ENCODE data around the gene EMSY. TPM values are rescaled to one million over a fixed set of nuclear protein-coding genes. Genes with fewer than 3 reads are reported as not detected.
A peak's percentile ranks its signal among the peaks of the same experiment; 100 is the strongest.

EMSY gene
- total RNA-seq, 1 donor from 2014 or later, result 31.1 TPM

GRCh38 chr11:76587820-76588454, 143.1 kb downstream of the EMSY start:
- DNase-seq (no peak), ATAC-seq (ENCODE audit: low read depth) (no peak)
- TF ChIP-seq CTCF (IDR thresholded peaks at IDR 0.05), result no peak
- no peak overlapping the region for H3K4me3 Mint-ChIP-seq
- peaks cover 13% of the 10 kb centered on the region for H3K4me1 Mint-ChIP-seq
- H3K27me3 Mint-ChIP-seq, result no peaks in the 10 kb centered on the region
- no peaks in the 10 kb centered on the region for H3K36me3 Mint-ChIP-seq (ENCODE audit: low read depth)
- POLR2A ChIA-PET, result interaction anchor here (1.0 kb wide), 1 partner anchor 50 kb away, joined by 3 read pairs; no protein-coding TSS in a partner anchor
- H3K9me3 Mint-ChIP-seq, result no peaks in the 10 kb centered on the region
- CTCF ChIA-PET, result interaction anchor here (1.9 kb wide), 1 partner anchor 11 kb away, joined by 9 read pairs; no protein-coding TSS in a partner anchor
- H3K27ac Mint-ChIP-seq, result peak overlapping the region; percentile 70
- intact Hi-C loops (cut with micrococcal nuclease), result loop anchor here (5.0 kb wide), 1 partner anchor 39 kb away; no protein-coding TSS in a partner anchor

- TF ChIP-seq CTCF (IDR thresholded peaks at IDR 0.05), result no peak
- H3K27ac Mint-ChIP-seq, result peak overlapping the region; percentile 70
- DNase-seq (no peak), ATAC-seq (ENCODE audit: low read depth) (peak; percentile 79)
- no peaks in the 10 kb centered on the region for H3K9me3 Mint-ChIP-seq
- H3K36me3 Mint-ChIP-seq (ENCODE audit: low read depth), result no peaks in the 10 kb centered on the region
- ChIA-PET POLR2A (interaction anchor here (1.0 kb wide), 1 partner anchor 49 kb away, joined by 3 read pairs; no protein-coding TSS in a partner anchor), CTCF (interaction anchor here (1.9 kb wide), 1 partner anchor 10 kb away, joined by 9 read pairs; no protein-coding TSS in a partner anchor)
- intact Hi-C loops (cut with micrococcal nuclease), result loop anchor here (5.0 kb wide), 1 partner anchor 39 kb away; no protein-coding TSS in a partner anchor
- H3K4me3 Mint-ChIP-seq, result no peak overlapping the region
- no peaks in the 10 kb centered on the region for H3K27me3 Mint-ChIP-seq
- peaks cover 17% of the 10 kb centered on the region for H3K4me1 Mint-ChIP-seq
These were observed 143.9 kb downstream of the EMSY start for GRCh38 chr11:76588455-76589325.

- ChIA-PET POLR2A (no interaction called here), CTCF (interaction anchor here (1.1 kb wide), 1 partner anchor 9 kb away, joined by 3 read pairs; no protein-coding TSS in a partner anchor)
- Mint-ChIP-seq H3K27me3 (no peaks in the 10 kb centered on the region), H3K27ac (no peak overlapping the region), H3K4me1 (peaks cover 18% of the 10 kb centered on the region), H3K4me3 (no peak overlapping the region), H3K9me3 (no peaks in the 10 kb centered on the region), H3K36me3 (ENCODE audit: low read depth) (no peaks in the 10 kb centered on the region)
- no peak for TF ChIP-seq CTCF (IDR thresholded peaks at IDR 0.05)
- DNase-seq (no peak), ATAC-seq (ENCODE audit: low read depth) (no peak)
- intact Hi-C loops (cut with micrococcal nuclease), result loop anchor here (5.0 kb wide), 1 partner anchor 38 kb away; no protein-coding TSS in a partner anchor
These were observed 144.7 kb downstream of the EMSY start for GRCh38 chr11:76589477-76589876.

- Mint-ChIP-seq H3K27ac (no peak overlapping the region), H3K4me1 (peaks cover 21% of the 10 kb centered on the region), H3K36me3 (ENCODE audit: low read depth) (no peaks in the 10 kb centered on the region), H3K27me3 (no peaks in the 10 kb centered on the region), H3K4me3 (no peak overlapping the region), H3K9me3 (no peaks in the 10 kb centered on the region)
- intact Hi-C loops (cut with micrococcal nuclease), result loop anchor here (5.0 kb wide), 1 partner anchor 37 kb away; no protein-coding TSS in a partner anchor
- ChIA-PET POLR2A (interaction anchor here (0.5 kb wide), 1 partner anchor 215 kb away, joined by 4 read pairs; no protein-coding TSS in a partner anchor), CTCF (interaction anchor here (0.9 to 1.1 kb wide), 2 partner anchors 9 to 92 kb away, joined by 3 read pairs; no protein-coding TSS in a partner anchor)
- no peak for DNase-seq
- TF ChIP-seq CTCF (IDR thresholded peaks at IDR 0.05), result no peak
- ATAC-seq (ENCODE audit: low read depth), result no peak
These were observed 145.4 kb downstream of the EMSY start for GRCh38 chr11:76589964-76590950.
